ENCODE measurements around the gene TLCD3B.
A peak's percentile ranks its signal among the peaks of the same experiment; 100 is the strongest.
"Not testable (repeated sequence)": the region's sequence is repeated elsewhere in the genome, so short reads cannot be mapped to it uniquely, and the experiment has no call there.

The TLCD3B gene

GRCh38 chr16:30025574-30025973 is 5.5 kb downstream of the TLCD3B start:
- no peak for DNase-seq (ENCODE audit: low spot score)

DNA sequence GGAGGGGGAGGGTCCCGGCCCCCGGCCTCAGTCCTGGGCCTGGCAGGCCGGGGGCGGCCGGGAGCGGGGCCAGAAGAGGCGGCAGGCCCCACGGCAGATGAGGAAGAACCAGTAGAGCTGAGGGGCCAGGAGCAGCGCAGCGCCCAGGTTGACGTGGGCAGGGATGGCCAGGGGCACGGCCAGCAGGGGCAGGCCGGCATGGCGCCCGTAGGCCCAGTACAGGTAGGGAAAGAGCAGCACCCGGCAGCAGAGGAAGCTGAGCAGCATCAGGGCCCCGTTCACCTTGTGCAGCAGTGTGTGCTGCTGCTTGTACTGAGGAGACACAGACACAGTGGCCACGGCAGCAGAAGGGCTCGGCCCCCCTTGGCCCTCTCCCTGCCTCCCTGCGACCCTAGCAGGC is 5.9 kb downstream of the TLCD3B start:
- DNase-seq (ENCODE audit: low spot score): no peak

DNA sequence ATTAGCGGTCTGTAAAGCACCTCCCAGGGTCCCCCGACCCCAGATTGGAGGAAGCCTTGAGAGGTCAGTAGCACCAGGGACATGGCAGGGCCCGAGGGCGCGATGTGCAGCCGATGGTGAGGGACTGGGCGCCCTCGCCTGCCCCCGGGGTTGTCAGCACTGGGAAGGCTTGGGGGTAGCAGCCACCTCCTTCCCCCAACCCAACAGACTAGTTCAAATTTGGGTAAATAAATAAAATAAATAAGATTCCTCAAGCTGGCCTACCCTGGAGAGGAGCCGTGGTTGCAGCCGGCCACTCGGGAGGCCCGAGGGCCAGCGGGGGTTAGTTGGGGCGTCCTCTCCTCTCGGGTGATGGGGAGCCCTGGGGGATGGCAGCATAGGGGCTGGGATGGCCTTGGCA is 6.6 kb downstream of the TLCD3B start:
- DNase-seq (ENCODE audit: low spot score): no peak

- DNase-seq (ENCODE audit: low spot score): no peak
Measured at GRCh38 chr16:30023586-30023985, 7.5 kb downstream of the TLCD3B start.

DNA sequence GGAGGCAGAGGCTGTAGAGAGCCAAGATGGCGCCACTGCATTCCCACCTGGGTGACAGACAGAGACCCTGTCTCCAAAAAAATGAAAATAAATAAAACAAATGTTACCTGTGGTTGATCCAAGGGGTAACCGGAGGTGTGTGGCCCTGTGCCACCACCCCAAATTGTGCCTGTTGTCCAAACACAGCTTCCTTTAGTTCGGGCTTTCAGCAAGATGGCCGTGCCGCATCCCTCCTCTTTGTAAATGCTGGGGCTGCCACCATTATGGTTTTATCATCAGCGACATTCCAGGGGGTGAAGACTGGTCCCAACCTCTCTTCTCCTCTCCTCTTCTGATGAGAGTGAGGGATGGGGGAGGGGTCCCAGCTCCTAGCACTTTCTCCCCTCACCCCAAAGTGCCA is 8.2 kb downstream of the TLCD3B start, which contains the start of gene C16orf92:
Gene C16orf92 (plus strand): TSS at position 312 of the 400 bp plus-strand sequence. CDS start 143 bp downstream, outside the sequence.
- no peak for DNase-seq (ENCODE audit: low spot score)

DNA sequence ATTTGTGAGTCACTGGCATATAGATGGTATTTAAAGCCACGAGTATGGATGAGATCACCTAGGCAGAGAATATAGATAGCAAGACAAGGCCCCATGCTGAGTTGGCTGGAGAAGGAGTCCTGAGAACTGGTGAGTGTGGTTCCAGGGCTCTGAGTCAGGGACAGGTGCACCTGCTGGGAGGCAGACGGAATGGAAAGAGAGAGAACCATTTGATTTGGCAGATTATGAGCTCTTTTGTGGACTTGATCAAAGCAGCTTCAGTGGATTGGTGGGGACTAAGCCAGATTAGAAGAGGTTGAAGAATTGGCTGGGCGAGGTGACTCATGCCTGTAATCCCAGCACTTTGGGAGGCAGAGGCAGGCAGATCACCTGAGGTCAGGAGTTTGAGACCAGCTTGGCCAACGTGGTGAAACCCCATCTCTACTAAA is 12.3 kb downstream of the TLCD3B start:
- no peak for DNase-seq (ENCODE audit: low spot score)

GRCh38 chr16:30017937-30018336 is 13.1 kb downstream of the TLCD3B start:
- DNase-seq (ENCODE audit: low spot score): not testable (repeated sequence)

GRCh38 chr16:30017277-30017656 is 13.8 kb downstream of the TLCD3B start:
- no peak for DNase-seq (ENCODE audit: low spot score)

- DNase-seq (ENCODE audit: low spot score): no peak
Measured at GRCh38 chr16:30016555-30017276, 14.4 kb downstream of the TLCD3B start.

DNA sequence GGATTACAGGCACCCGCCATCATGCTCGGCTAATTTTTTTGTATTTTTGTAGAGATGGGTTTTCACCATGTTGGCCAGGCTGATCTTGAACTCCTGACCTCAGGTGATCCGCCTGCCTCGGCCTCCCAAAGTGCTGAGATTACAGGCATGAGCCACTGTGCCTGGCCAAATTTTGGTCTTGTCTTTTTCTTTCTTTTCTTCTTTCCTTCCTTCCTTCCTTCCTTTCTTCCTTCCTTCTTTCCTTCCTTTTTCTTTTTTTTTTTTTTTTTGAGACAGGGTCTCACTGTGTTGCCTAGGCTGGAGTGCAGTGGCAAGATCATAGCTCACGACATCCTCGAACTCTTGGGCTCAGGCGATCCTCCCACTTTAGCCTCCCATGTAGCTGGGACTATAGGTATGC is 15.6 kb downstream of the TLCD3B start:
- DNase-seq (ENCODE audit: low spot score): not testable (repeated sequence)

GRCh38 chr16:30012598-30012997 is 18.5 kb downstream of the TLCD3B start:
- DNase-seq (ENCODE audit: low spot score): not testable (repeated sequence)

- DNase-seq (ENCODE audit: low spot score): no peak
Measured at GRCh38 chr16:30011714-30012504, 19.2 kb downstream of the TLCD3B start.

GRCh38 chr16:30010844-30011713 is 20.0 kb downstream of the TLCD3B start, which contains the start of gene DOC2A:
Gene DOC2A (minus strand): TSS chr16:30011027. CDS start chr16:30010222, 805 bp downstream.
- no peak for DNase-seq (ENCODE audit: low spot score)

GRCh38 chr16:30009990-30010843 is 20.9 kb downstream of the TLCD3B start:
- no peak for DNase-seq (ENCODE audit: low spot score)

DNA sequence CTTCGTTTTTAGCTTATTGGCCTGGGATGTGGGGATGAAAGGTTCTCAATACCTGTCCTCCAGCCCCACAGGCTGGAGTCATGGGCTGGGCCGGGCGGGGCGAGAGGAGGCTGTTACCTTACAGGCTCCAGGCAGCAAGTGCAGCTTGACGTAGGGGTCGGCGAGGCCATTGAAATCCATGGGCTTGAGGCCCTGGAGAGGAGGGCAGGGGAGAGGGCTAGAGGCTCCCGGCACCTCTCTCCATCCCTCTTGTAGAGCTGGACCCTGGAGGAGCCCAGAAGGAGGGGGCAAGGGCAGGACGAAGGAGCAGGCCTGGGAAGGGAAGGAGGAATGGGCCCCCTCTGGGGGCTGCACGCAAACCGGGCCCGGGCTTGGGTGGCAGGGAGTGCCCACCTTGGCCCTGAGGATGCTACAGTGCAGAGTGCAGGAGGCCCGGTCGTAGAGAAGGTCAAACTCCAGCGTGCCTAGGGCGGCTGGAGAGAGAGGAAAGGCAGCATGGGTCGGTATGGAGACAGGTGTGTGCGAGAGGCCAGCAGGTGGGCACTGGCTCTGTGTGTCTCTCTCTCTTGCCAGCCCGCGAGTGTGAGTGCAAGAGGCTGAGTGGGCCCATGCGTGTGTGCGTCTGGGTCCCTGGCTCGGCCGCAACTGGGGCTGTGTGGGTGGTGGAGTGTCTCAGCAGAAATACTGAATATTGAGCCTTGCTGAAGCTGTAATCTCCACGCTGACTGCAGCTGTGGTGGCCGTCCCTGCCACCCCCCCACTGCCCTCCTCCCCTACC is 21.8 kb downstream of the TLCD3B start:
- no peak for DNase-seq (ENCODE audit: low spot score)

- no peak for DNase-seq (ENCODE audit: low spot score)
Measured at GRCh38 chr16:30007378-30007895, 23.6 kb downstream of the TLCD3B start.

DNA sequence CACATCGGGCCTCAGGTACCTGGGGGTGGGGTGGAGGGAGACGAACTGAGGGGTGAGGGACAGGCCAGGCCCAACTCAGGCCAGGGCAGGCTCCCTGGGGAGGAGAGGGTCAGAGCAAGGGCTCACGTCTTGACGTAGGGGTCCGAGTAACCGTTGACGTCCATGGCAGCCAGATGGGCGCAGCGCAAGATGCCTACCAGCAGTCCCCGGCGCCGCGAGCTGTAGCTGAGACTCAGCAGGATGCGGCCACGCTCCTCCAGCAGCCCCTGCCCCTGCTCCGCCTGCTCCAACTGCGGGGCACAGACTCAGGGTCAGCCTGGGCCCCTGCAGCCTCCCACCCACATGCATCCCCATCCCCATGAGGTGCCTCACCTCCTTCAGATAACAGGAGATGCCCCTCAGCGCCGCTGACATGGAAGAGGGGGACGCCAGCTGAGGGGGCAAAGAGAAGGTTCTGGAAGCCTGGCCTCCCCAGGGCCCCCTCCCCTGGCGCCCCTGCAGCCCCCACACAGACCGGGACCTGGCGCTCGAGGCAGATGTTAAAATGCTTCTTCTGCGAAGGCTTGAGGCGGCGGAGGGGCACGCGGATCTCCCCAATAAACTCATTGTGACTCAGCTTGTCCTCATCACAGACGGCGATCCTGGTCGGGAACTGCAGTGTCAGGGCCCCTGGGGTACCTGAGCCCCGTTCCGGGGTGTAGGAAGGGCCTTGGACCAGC is 24.3 kb downstream of the TLCD3B start:
- DNase-seq (ENCODE audit: low spot score): no peak

- DNase-seq (ENCODE audit: low spot score): no peak
Measured at GRCh38 chr16:30006095-30006473, 25.0 kb downstream of the TLCD3B start.

- DNase-seq (ENCODE audit: low spot score): peak; percentile 87
Measured at GRCh38 chr16:30005341-30006094, 25.6 kb downstream of the TLCD3B start.
